GM23248 (cell line): ENCODE results near the gene ARMC8. TPM values are rescaled to one million over a fixed set of nuclear protein-coding genes. Genes with fewer than 3 reads are reported as not detected.

Experiments
- DNase-seq: peaks from one replicate; pipeline ENCODE4 v3.0.0-alpha.2; 2015
- H2AFZ ChIP-seq: fragments of 200-600 bp; sonication (generic); 2 replicates; pipeline ENCODE4 v1.6.1; 2016; ENCODE audit warnings: antibody characterized with exemption
- H3F3A ChIP-seq: fragments of 200-600 bp; sonication (generic); 2 replicates; pipeline ENCODE4 v1.6.1; 2016; ENCODE audit warnings: mild to moderate bottlenecking, antibody characterized with exemption, mixed run types; ENCODE audit not compliant: insufficient read depth
- H3K27ac ChIP-seq: fragments of 200-600 bp; sonication (generic); 2 replicates; pipeline ENCODE4 v1.5.1; 2016; ENCODE audit warnings: mild to moderate bottlenecking
- H3K27me3 ChIP-seq: fragments of 200-600 bp; sonication (generic); replicated peaks from 2 replicates; pipeline ENCODE4 v1.6.1; 2016; ENCODE audit warnings: mild to moderate bottlenecking; ENCODE audit not compliant: insufficient read depth
- H3K36me3 ChIP-seq: fragments of 200-600 bp; sonication (generic); 2 replicates; pipeline ENCODE4 v1.6.1; 2016; ENCODE audit warnings: low read depth, mild to moderate bottlenecking
- H3K4me1 ChIP-seq: fragments of 200-600 bp; sonication (generic); 2 replicates; pipeline ENCODE4 v1.6.1; 2016; ENCODE audit warnings: mild to moderate bottlenecking; ENCODE audit not compliant: insufficient read depth
- H3K4me2 ChIP-seq: fragments of 200-600 bp; sonication (generic); one replicate; pipeline ENCODE4 v1.6.1; 2016; ENCODE audit warnings: mild to moderate bottlenecking; ENCODE audit not compliant: unreplicated experiment
- H3K4me3 ChIP-seq: fragments of 200-600 bp; sonication (generic); 2 replicates; pipeline ENCODE4 v1.5.1; 2016; ENCODE audit warnings: mild to moderate bottlenecking
- H3K79me2 ChIP-seq: fragments of 200-600 bp; sonication (generic); 2 replicates; pipeline ENCODE4 v1.6.1; 2016; ENCODE audit warnings: mild to moderate bottlenecking; ENCODE audit not compliant: insufficient read depth
- H3K9ac ChIP-seq: fragments of 200-600 bp; sonication (generic); 2 replicates; pipeline ENCODE4 v1.6.1; 2016; ENCODE audit warnings: mild to moderate bottlenecking
- H3K9me2 ChIP-seq: fragments of 200-600 bp; sonication (generic); 2 replicates; pipeline ENCODE4 v1.6.1; 2016; ENCODE audit warnings: mixed run types, mild to moderate bottlenecking, moderate library complexity; ENCODE audit not compliant: insufficient read depth
- H3K9me3 ChIP-seq: fragments of 200-600 bp; sonication (generic); one replicate; pipeline ENCODE4 v1.6.1; 2017; ENCODE audit warnings: low read depth
- H4K20me1 ChIP-seq: fragments of 200-600 bp; sonication (generic); 2 replicates; pipeline ENCODE4 v1.6.0; 2016; ENCODE audit not compliant: insufficient read depth
- EZH2 ChIP-seq: fragments of 200-600 bp; sonication (generic); IDR thresholded peaks from 2 replicates; pipeline ENCODE4 v1.6.1; 2018; ENCODE audit warnings: antibody characterized with exemption, mild to moderate bottlenecking; ENCODE audit not compliant: insufficient read depth, poor library complexity, severe bottlenecking
- EZH2phosphoT487 ChIP-seq: fragments of 200-600 bp; sonication (generic); IDR thresholded peaks from 2 replicates; pipeline ENCODE4 v1.6.1; 2018; ENCODE audit warnings: antibody characterized with exemption, moderate library complexity, mild to moderate bottlenecking, low read depth; ENCODE audit not compliant: insufficient read depth
- WGBS, 2 experiments: methylation state at CpG; one replicate each; pipeline ENCODE4 v1.1.6; 2015 to 2017; ENCODE audit warnings: low lambda C conversion rate in 2 of 2, low coverage in 1 of 2; ENCODE audit errors: missing lambda C conversion rate in 2 of 2; 5-methylcytosine and 5-hydroxymethylcytosine counted together
- in situ Hi-C: fragments of 300-500 bp; cut with MboI; formaldehyde crosslinking; loops from 2 replicates; pipeline ENCODE4 v1.15.0; 2020
- polyA plus RNA-seq: library from polyadenylated mRNA; unstranded; fragments of >200 nt; fragmentation: Nextera tagmentation; extraction: Ambion mirVana; gene quantifications from 2 replicates; pipeline ENCODE4 v1.2.1, GENCODE V29; 2016
- total RNA-seq: library from RNA; depleted of rRNA; stranded (reverse); fragments of >200 nt; shearing (Covaris generic); gene quantifications from 2 replicates; pipeline ENCODE4 v1.2.3, GENCODE V29; 2014

The ARMC8 gene
- total and polyA plus RNA-seq, 2 experiments from 2014 or later: 30.1 to 32.9 TPM

- WGBS, 2 experiments: 87 to 89% methylated on average over 5 of the region's 5 CpGs
- H3K79me2 ChIP-seq: no peaks in the 10 kb centered on the region
- no peak overlapping the region for H2AFZ ChIP-seq
- no peaks in the 10 kb centered on the region for H4K20me1 ChIP-seq
- in situ Hi-C loops: no loop called here
- no peaks in the 10 kb centered on the region for H3K27me3 ChIP-seq
- H3K4me2 ChIP-seq: no peak overlapping the region
- H3K9me2 ChIP-seq: no peaks in the 10 kb centered on the region
- DNase-seq: no peak
- no peaks in the 10 kb centered on the region for H3F3A ChIP-seq
- no peak overlapping the region for H3K27ac ChIP-seq
- no peaks in the 10 kb centered on the region for H3K9me3 ChIP-seq
- H3K9ac ChIP-seq: no peak overlapping the region
- no peak overlapping the region for H3K4me3 ChIP-seq
- peaks cover 9% of the 10 kb centered on the region; the same call in 1 of the 2 replicates for H3K36me3 ChIP-seq
- no peak for TF ChIP-seq EZH2
- TF ChIP-seq EZH2phosphoT487: no peak
- no peaks in the 10 kb centered on the region for H3K4me1 ChIP-seq
These were observed 110.0 kb downstream of the ARMC8 start for GRCh38 chr3:138297059-138297607.

GRCh38 chr3:138297876-138298275 lies 110.8 kb downstream of the ARMC8 start:
- no peaks in the 10 kb centered on the region for H3K79me2 ChIP-seq
- no peaks in the 10 kb centered on the region for H3K9me3 ChIP-seq
- H3K27me3 ChIP-seq: no peaks in the 10 kb centered on the region
- no peak overlapping the region for H3K9ac ChIP-seq
- no peak for TF ChIP-seq EZH2
- no peak for TF ChIP-seq EZH2phosphoT487
- H3K36me3 ChIP-seq: peaks cover 9% of the 10 kb centered on the region; the same call in 1 of the 2 replicates
- DNase-seq: no peak
- no peaks in the 10 kb centered on the region for H3F3A ChIP-seq
- H3K4me1 ChIP-seq: no peaks in the 10 kb centered on the region
- no peak overlapping the region for H3K27ac ChIP-seq
- H3K4me2 ChIP-seq: no peak overlapping the region
- H3K9me2 ChIP-seq: no peaks in the 10 kb centered on the region
- no peak overlapping the region for H3K4me3 ChIP-seq
- H2AFZ ChIP-seq: no peak overlapping the region
- in situ Hi-C loops: no loop called here
- 87 to 98% methylated on average over 1 of the region's 1 CpG for WGBS, 2 experiments
- H4K20me1 ChIP-seq: no peaks in the 10 kb centered on the region

- DNase-seq: no peak
- no peaks in the 10 kb centered on the region for H4K20me1 ChIP-seq
- H3K27me3 ChIP-seq: no peaks in the 10 kb centered on the region
- no peaks in the 10 kb centered on the region for H3K79me2 ChIP-seq
- no peak overlapping the region for H3K27ac ChIP-seq
- no peaks in the 10 kb centered on the region for H3K9me2 ChIP-seq
- H3F3A ChIP-seq: no peaks in the 10 kb centered on the region
- peaks cover 4% of the 10 kb centered on the region; the same call in 1 of the 2 replicates for H3K36me3 ChIP-seq
- H3K4me1 ChIP-seq: no peaks in the 10 kb centered on the region
- 8 to 15% methylated on average over 2 of the region's 2 CpGs for WGBS, 2 experiments
- H3K9ac ChIP-seq: no peak overlapping the region
- no peak overlapping the region for H3K4me3 ChIP-seq
- H3K4me2 ChIP-seq: no peak overlapping the region
- TF ChIP-seq EZH2phosphoT487 (no peak), EZH2 (no peak)
- no peaks in the 10 kb centered on the region for H3K9me3 ChIP-seq
- in situ Hi-C loops: no loop called here
- H2AFZ ChIP-seq: no peak overlapping the region
These were observed 113.5 kb downstream of the ARMC8 start for GRCh38 chr3:138300647-138301046.

GRCh38 chr3:138303474-138303873 lies 116.4 kb downstream of the ARMC8 start:
- H3K27me3 ChIP-seq: no peaks in the 10 kb centered on the region
- no peak for TF ChIP-seq EZH2phosphoT487
- no peak for TF ChIP-seq EZH2
- H3F3A ChIP-seq: no peaks in the 10 kb centered on the region
- no peak overlapping the region for H3K27ac ChIP-seq
- H3K36me3 ChIP-seq: no peaks in the 10 kb centered on the region
- no peaks in the 10 kb centered on the region for H4K20me1 ChIP-seq
- 49 to 53% methylated on average over 6 of the region's 6 CpGs for WGBS, 2 experiments
- no peaks in the 10 kb centered on the region for H3K4me1 ChIP-seq
- no peak overlapping the region for H2AFZ ChIP-seq
- no peaks in the 10 kb centered on the region for H3K79me2 ChIP-seq
- no peaks in the 10 kb centered on the region for H3K9me3 ChIP-seq
- no peak overlapping the region for H3K4me3 ChIP-seq
- no peaks in the 10 kb centered on the region for H3K9me2 ChIP-seq
- DNase-seq: no peak
- H3K4me2 ChIP-seq: no peak overlapping the region
- in situ Hi-C loops: no loop called here
- H3K9ac ChIP-seq: no peak overlapping the region
